ENCODE data around the gene PHACTR3.

Gene PHACTR3

GRCh38 chr20:59731376-59731775 lies 127.0 kb downstream of the PHACTR3 start:
- no peak for DNase-seq (ENCODE audit: low read depth)

- no peak for DNase-seq (ENCODE audit: low read depth)
These were observed 129.0 kb downstream of the PHACTR3 start for GRCh38 chr20:59733351-59733750.

GRCh38 chr20:59735486-59735885 lies 131.1 kb downstream of the PHACTR3 start:
- no peak for DNase-seq (ENCODE audit: low read depth)

- DNase-seq (ENCODE audit: low read depth), result no peak
These were observed 131.6 kb downstream of the PHACTR3 start for GRCh38 chr20:59735917-59736316.

GRCh38 chr20:59736366-59736765 lies 132.0 kb downstream of the PHACTR3 start:
- DNase-seq (ENCODE audit: low read depth), result no peak

- DNase-seq (ENCODE audit: low read depth), result no peak
These were observed 132.8 kb downstream of the PHACTR3 start for GRCh38 chr20:59737073-59737666.

- no peak for DNase-seq (ENCODE audit: low read depth)
These were observed 133.5 kb downstream of the PHACTR3 start for GRCh38 chr20:59737816-59738215.

GRCh38 chr20:59738851-59739250 lies 134.5 kb downstream of the PHACTR3 start:
- DNase-seq (ENCODE audit: low read depth), result no peak

- no peak for DNase-seq (ENCODE audit: low read depth)
These were observed 136.3 kb downstream of the PHACTR3 start for GRCh38 chr20:59740621-59741020.

GRCh38 chr20:59741073-59741472 lies 136.7 kb downstream of the PHACTR3 start:
- no peak for DNase-seq (ENCODE audit: low read depth)

GRCh38 chr20:59742351-59743095 lies 138.2 kb downstream of the PHACTR3 start:
- no peak for DNase-seq (ENCODE audit: low read depth)

- DNase-seq (ENCODE audit: low read depth), result no peak
These were observed 139.0 kb downstream of the PHACTR3 start for GRCh38 chr20:59743308-59743707.

GRCh38 chr20:59743767-59744485 lies 139.6 kb downstream of the PHACTR3 start:
- no peak for DNase-seq (ENCODE audit: low read depth)

GRCh38 chr20:59744756-59745155 lies 140.4 kb downstream of the PHACTR3 start:
- DNase-seq (ENCODE audit: low read depth), result no peak

GRCh38 chr20:59745201-59745600 lies 140.9 kb downstream of the PHACTR3 start:
- no peak for DNase-seq (ENCODE audit: low read depth)

GRCh38 chr20:59745716-59746115 lies 141.4 kb downstream of the PHACTR3 start:
- DNase-seq (ENCODE audit: low read depth), result no peak

- DNase-seq (ENCODE audit: low read depth), result no peak
These were observed 141.8 kb downstream of the PHACTR3 start for GRCh38 chr20:59746155-59746554.

- DNase-seq (ENCODE audit: low read depth), result no peak
These were observed 143.6 kb downstream of the PHACTR3 start for GRCh38 chr20:59747671-59748515.

- peak; percentile 95 for DNase-seq (ENCODE audit: low read depth)
These were observed 144.4 kb downstream of the PHACTR3 start for GRCh38 chr20:59748619-59749191.

GRCh38 chr20:59749301-59749700 lies 145.0 kb downstream of the PHACTR3 start:
- peak; percentile 76 for DNase-seq (ENCODE audit: low read depth)

- DNase-seq (ENCODE audit: low read depth), result no peak
These were observed 146.0 kb downstream of the PHACTR3 start for GRCh38 chr20:59750209-59750840.
